Fibroblast of the aortic adventitia (primary cell): ENCODE results near the gene HINFP. TPM values are rescaled to one million over a fixed set of nuclear protein-coding genes. Genes with fewer than 3 reads are reported as not detected.

Source experiments
- DNase-seq: peaks from one replicate; pipeline ENCODE4 v3.0.0-alpha.2; 2010; ENCODE audit warnings: low read depth
- H3K4me3 ChIP-seq: 2 replicates; pipeline ENCODE4 v1.5.1; 2011; ENCODE audit warnings: low read depth, mild to moderate bottlenecking, control low read depth, low read length, moderate library complexity
- CTCF ChIP-seq: IDR thresholded peaks from 2 replicates; pipeline ENCODE4 v1.5.1; 2011; ENCODE audit warnings: mild to moderate bottlenecking, low read length, control low read depth, inconsistent platforms; ENCODE audit not compliant: insufficient read depth
- total RNA-seq: library from RNA; depleted of rRNA; stranded (reverse); fragments of >200 nt; gene quantifications from 2 replicates; pipeline ENCODE4 v1.2.3, GENCODE V29; 2012; ENCODE audit warnings: low replicate concordance

Gene HINFP
- total RNA-seq, 1 donor, result 19.1 TPM

DNA sequence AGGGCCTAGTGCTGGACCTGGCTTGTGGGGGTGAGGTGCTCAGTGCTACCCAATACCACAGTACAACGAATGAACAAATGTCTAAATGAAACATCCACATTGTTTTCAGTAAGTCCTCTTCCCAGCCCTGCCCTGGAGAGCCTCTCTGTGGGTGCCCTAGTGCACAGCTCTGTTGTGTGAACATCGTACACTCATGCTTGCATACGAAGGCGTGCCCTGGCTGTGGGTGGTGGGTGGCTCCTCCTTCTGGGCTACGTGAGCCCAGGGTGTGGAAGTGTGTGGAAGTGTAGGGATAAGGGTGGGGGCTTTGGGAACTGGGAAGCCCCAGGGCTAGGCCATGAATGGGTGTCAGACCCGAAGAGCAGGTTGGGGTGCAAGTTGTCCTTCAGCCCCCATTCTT lies 46.6 kb downstream of the HINFP start:
- DNase-seq, result no peak
- H3K4me3 ChIP-seq, result no peak overlapping the region
- TF ChIP-seq CTCF, result no peak

DNA sequence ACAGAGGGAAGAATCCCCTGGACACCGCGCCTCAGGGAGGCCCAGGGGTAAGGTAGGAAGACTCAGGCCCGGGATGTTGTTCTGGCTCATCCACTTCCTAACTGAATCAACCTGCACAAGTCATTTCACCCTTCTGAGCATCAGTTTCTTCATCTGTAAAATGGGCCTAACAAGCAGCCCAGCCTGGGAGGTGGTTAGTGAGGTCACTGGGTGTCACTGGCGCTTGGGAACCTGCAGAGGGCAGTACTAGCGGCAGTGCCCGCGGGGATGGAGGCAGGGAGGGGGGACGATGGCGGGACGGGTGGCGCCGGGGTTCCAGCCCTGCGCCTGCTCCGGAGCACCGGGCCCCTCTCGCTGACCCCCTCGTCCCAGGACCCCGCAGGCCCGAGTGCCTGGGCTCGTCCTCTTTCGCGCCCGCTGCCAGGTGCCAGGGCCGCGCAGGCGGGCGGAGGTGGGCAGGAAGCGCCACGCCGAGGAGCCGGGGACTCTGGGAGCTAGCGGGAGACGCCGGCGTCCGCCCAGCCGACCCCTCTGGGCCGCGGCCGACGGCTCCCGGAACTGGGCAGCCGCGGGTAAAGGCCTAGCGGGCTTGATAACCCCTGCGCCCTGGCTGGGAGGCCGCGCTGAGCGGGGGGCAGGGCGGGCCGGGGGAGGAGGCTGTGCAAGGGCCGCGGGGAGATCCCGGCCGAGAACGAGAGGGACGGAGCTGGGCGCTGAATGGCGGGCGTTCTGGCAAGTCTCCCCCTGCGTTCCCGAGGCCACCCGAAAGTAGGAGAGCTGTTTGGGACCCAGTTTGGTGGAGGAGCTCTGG lies 47.3 kb downstream of the HINFP start, which contains the start of gene NLRX1:
NLRX1 (plus strand) TSS at position 255 of the 811 bp plus-strand sequence. CDS start 2,679 bp downstream, outside the sequence.
- peak within 1 kb of the TSS; percentile 75 for H3K4me3 ChIP-seq
- DNase-seq, result peak; percentile 82
- TF ChIP-seq CTCF, result peak; percentile 90

GRCh38 chr11:119169282-119169719 lies 47.9 kb downstream of the HINFP start:
- peak; percentile 35 for DNase-seq
- no peak for TF ChIP-seq CTCF
- H3K4me3 ChIP-seq, result peak overlapping the region; percentile 75

DNA sequence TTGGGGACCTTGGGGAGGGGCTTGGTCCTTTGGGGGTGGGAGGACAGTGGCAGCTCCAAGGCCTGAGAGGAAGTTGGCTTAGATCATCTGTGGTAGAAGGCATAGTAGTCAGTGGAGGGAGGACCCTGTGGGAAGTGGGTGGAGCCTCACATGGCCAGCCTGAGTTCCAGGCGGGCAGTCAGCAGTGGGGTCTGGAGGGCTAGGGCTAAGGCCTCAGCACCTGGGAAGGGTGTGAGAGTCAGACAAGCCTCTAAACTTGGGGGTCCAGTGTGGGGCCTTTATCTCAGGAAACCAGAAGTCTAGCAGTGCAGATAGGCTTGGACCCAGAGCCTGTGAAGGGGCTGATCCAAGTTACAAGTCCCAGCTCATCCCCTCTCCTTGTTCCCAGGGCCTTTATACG lies 51.1 kb downstream of the HINFP start:
- TF ChIP-seq CTCF, result no peak
- no peak for DNase-seq

DNA sequence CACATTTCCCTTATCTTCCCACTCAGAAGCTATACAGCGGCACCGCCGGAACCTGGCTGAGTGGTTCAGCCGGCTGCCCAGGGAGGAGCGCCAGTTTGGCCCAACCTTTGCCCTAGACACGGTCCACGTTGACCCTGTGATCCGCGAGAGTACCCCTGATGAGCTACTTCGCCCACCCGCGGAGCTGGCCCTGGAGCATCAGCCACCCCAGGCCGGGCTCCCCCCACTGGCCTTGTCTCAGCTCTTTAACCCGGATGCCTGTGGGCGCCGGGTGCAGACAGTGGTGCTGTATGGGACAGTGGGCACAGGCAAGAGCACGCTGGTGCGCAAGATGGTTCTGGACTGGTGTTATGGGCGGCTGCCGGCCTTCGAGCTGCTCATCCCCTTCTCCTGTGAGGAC lies 52.1 kb downstream of the HINFP start:
- no peak for DNase-seq
- TF ChIP-seq CTCF, result no peak
- H3K4me3 ChIP-seq, result no peak overlapping the region

More for the DNA sequence above, 51.1 kb downstream of the HINFP start:
- no peak overlapping the region for H3K4me3 ChIP-seq

- peak; percentile 22 for DNase-seq
- H3K4me3 ChIP-seq, result no peak overlapping the region
- TF ChIP-seq CTCF, result no peak
Measured at GRCh38 chr11:119175493-119176077, 54.2 kb downstream of the HINFP start.
